ENCODE results near the gene DENND4A.
"Not testable (repeated sequence)": the region's sequence is repeated elsewhere in the genome, so short reads cannot be mapped to it uniquely, and the experiment has no call there.

DENND4A gene

DNA sequence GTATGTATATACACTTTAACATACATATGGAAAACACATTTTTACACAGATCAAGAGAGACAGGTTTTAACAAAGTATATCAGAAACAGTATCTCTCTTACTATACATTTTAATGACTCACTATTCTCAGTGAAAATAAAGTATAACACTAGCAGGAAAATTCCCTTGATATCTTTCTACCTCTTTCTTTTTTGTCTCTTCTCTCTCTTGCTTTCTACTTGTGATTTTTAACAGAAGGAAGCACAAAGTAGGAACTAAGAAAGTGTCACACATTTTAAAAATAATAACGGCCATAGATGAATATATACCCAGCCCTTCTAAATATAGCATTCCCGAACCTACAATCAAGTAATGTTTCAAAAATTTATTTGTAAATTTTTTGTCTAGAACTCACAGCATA is 4.8 kb downstream of the DENND4A start:
- DNase-seq = no peak

DNA sequence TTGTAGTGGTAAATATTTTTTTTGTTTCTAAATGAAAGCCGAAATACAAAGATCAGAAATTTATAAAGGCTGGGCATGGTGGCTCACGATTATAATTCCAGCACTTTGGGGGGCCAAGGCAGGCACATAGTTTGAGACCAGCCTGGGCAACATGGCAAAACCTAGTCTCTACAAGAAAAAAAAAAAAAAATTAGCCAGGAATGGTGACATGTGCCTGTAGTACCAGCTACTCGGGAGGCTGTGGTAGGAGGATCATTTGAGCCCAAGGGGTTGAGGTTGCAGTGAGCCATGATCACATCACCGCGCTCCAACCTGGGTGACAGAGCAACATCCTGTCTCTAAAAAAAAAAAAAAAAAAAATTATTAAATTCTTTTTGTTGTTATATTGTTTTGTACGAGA is 6.9 kb downstream of the DENND4A start:
- no peak for DNase-seq

GRCh38 chr15:65783872-65784271 is 8.2 kb downstream of the DENND4A start:
- DNase-seq = no peak

- no peak for DNase-seq
Observed at GRCh38 chr15:65782096-65782495, 10.0 kb downstream of the DENND4A start.

GRCh38 chr15:65778701-65779100 is 13.4 kb downstream of the DENND4A start:
- DNase-seq = not testable (repeated sequence)

GRCh38 chr15:65778269-65778668 is 13.8 kb downstream of the DENND4A start:
- no peak for DNase-seq

GRCh38 chr15:65777843-65778242 is 14.2 kb downstream of the DENND4A start:
- DNase-seq = no peak

GRCh38 chr15:65777053-65777452 is 15.0 kb downstream of the DENND4A start:
- DNase-seq = no peak

DNA sequence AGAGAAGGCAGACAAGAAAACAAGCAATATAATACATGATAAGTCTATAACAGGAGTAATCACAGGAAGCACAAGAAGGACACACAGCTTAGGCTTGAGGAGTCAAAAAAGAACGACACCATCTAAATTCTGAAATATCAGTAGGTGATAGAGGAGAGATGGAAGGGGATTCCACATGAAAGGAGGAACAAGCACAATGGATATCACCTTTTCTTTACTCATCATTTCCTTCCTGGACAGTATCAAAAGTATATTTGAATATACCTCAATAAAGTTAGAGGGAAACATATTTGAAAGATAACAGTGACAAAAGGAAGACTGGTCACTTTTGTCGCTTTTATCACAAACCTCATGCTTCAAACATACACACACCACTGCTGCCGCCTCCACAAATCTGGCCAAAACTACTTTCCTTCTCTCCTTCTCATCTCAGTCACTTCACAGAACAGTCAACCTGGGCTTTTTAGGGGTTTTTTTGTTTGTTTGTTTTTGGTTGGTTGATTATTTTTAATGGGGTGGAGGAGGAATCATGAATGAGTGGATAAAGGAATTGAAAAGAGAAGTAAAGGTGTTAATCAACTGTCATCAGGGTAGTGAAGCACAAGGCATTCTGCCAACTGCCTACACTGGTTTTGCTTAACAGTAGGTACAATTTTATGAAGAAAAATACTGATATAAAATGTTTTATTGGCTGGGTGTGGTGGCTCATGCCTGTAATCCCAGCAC is 18.5 kb downstream of the DENND4A start:
- no peak for DNase-seq

DNA sequence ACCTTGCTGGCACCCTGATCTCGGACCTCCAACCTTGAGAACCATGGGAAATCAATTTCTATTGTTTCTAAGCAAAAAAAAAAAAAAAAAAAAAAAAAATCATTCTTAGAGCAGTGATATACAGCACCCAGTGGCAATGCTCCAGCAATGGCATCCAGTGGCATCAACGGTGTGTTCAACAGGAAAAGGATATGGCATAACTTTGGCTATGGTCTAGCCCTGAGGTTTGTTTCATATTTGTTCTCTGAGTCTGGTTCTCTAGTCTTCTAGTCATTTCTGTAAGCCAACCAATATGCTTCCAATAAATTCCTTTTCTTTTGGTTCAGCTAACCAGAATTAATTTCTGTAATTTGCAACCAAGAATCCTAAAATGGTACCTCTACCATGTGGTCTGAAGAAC is 19.2 kb downstream of the DENND4A start:
- DNase-seq = no peak

DNA sequence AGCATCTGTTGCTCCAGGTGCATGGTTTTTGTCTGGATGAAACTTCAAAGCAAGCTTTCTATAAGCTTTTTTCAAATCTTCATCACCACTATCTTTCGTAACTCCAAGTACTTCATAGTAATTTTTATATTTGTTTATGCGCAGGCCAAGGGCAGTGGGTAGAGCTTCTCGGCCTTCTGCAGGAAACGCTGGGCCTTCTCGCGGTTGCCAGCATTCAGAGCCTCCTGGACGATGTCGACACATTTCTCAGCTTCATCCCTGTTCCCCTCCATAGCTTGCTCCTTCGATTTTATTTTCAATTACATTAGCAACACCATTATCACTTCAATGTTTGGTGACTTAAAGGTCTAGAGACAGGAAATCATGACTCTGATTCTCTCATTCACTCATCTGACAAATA is 20.2 kb downstream of the DENND4A start:
- no peak for DNase-seq

GRCh38 chr15:65769482-65769881 is 22.6 kb downstream of the DENND4A start:
- no peak for DNase-seq

DNA sequence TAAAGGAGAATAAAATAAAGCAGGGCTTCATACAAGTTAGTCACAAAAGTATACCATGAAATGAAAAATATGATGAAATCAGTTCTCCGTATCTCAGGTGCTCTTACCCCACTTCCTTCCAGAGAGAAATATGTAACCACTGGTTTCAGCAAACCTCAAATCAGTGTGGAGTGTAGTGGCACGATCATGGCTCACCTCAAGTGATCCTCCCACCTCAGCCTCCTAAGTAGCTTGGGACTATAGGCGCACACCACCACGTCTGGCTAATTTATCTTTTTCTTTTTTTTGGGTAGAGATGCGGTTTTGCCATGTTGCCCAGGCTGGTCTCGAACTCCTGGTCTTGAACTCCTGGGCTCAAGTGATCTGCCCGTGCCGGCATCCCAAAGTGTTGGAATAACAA is 24.2 kb downstream of the DENND4A start:
- DNase-seq = no peak

GRCh38 chr15:65767264-65767595 is 24.9 kb downstream of the DENND4A start:
- no peak for DNase-seq

DNA sequence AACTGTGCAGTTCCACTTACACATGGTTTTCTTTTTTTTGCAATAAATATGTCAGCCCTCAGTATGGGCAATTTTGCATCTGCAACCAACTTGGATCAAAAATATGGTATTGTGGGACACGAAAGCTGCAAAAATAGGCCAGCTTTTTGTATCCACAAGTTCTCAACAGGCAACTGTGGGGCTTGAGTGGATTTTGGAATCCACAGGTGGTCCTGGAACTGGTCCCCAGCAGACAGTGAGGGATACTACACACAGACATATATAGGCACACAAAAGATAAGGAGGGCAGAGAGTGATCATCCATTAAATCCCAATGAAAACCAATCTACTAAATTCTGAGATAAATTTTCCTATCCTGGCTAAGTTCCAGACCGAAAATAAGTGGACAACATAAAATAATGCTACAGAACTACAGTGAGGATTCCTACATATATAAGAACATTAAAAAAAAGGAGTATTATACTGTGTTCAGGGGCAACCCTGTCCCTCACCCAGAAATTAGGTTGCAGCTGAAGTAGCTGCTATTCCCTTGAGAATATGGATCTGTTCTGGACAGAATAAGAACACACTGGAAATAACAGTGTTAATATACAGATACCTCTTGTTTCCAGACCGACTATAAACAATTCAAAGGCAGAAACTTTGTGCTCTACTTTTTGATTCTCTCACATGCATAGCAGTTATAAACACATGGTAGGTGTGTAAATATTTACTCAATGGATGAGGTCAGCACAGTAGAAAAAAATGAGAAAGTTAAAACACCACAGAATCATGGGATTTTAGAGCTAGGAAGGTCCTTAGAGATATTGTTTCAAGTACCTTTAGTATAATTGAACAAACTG is 25.4 kb downstream of the DENND4A start:
- DNase-seq = no peak

GRCh38 chr15:65765106-65765505 is 27.0 kb downstream of the DENND4A start:
- DNase-seq = no peak

DNA sequence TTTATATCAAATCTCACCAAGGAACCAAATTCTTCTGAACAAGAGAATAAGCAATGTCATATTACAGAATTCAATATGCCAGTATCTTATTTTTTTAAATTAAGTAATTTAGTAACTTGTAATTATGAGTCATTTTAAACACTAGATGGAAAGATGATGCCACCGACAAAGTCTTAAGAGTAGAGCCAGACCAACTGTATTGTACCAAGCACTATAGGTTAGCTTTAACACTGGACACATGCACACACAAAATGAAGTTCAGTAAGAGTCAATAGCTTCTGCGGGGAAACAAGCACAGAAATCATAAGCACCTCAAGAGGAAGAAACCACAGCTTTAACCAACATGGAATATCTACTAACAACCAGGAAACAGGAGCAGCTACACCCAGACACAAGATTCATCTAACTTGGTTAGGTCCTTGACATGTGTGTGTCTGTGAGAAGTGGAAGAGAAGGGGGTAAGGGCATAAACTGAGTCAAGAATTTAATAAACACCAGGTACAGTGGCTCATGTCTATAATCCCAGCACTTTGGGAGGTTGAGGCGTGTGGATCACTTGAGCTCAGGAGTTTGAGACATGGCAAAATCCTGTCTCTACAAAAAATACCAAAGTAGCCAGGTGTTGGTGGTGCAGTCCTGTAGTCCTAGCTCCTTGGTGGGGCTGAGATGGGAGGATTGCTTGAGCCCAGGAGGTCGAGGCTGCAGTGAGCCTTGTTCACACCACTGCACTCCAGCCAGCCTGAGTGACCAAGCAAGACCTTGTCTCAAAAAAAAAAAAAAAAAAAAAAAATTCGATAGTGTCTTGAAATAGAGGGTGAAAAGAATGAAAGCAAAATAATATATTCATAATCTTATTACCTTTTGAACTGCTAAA is 28.9 kb downstream of the DENND4A start:
- no peak for DNase-seq

- no peak for DNase-seq
Observed at GRCh38 chr15:65762399-65762798, 29.7 kb downstream of the DENND4A start.

- DNase-seq = no peak
Observed at GRCh38 chr15:65761210-65761926, 30.7 kb downstream of the DENND4A start.

GRCh38 chr15:65759441-65759840 is 32.7 kb downstream of the DENND4A start:
- no peak for DNase-seq

DNA sequence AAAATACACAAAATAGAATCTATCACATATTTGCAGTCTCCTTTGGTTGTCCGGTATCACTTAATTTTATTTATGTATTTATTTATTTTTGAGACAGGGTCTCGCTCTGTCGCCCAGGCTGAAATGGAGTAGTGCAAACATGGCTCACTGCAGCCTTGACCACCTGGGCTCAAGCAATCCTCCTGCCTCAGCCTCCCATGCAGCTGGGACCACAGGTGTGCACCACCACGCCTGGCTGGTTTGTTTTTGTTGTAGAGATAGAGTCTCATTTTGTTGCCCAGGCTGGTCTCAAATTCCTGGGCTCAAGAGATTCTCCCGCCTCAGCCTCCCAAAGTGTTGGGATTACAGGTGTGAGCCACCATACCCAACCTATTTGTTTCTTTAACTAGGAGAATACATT is 33.9 kb downstream of the DENND4A start:
- no peak for DNase-seq

DNA sequence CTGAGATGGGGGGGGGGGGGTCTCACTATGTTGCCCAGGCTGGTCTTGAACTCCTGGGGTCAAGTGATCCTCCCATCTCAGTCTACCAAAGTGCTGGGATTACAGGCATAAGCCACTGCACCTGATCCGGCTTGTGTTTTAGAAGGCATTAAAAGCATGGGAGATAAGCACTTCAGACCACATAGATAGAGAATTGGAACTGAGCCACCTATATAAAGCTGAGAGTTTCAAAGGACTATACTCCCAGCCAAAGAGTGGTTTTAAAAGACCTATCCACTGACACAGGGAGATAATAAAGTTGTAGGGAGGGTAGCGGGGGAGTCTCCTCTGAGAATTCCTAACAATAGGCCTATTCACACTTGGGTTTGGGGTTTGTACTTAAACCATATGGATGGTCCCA is 34.8 kb downstream of the DENND4A start:
- DNase-seq = no peak

Data from femur (tissue), 1 donor.